ENCODE measurements around the gene MKRN3.
"Not testable (repeated sequence)": the region's sequence is repeated elsewhere in the genome, so short reads cannot be mapped to it uniquely, and the experiment has no call there.

Gene MKRN3

GRCh38 chr15:23594252-23594770 lies 28.8 kb downstream of the MKRN3 start:
- DNase-seq, result no peak

GRCh38 chr15:23595368-23595767 lies 29.9 kb downstream of the MKRN3 start:
- no peak for DNase-seq

- no peak for DNase-seq
Observed at GRCh38 chr15:23596736-23597135, 31.3 kb downstream of the MKRN3 start.

- not testable (repeated sequence) for DNase-seq
Observed at GRCh38 chr15:23597278-23597677, 31.8 kb downstream of the MKRN3 start.

GRCh38 chr15:23599053-23599452 lies 33.6 kb downstream of the MKRN3 start:
- DNase-seq, result no peak

- no peak for DNase-seq
Observed at GRCh38 chr15:23602124-23602523, 36.6 kb downstream of the MKRN3 start.

GRCh38 chr15:23606226-23606625 lies 40.8 kb downstream of the MKRN3 start:
- no peak for DNase-seq

- no peak for DNase-seq
Observed at GRCh38 chr15:23616536-23616935, 51.1 kb downstream of the MKRN3 start.

Data from right hindlimb (tissue), 1 donor.